ENCODE measurements around the gene ERN1.

GRCh38 chr17:64091571-64091970, 38.4 kb downstream of the ERN1 start:
- TF ChIP-seq CTCF (conservative IDR thresholded peaks at IDR 0.05; ENCODE audit: low read length) (no peak), EZH2phosphoT487 (IDR thresholded peaks at IDR 0.05; ENCODE audit: borderline replicate concordance) (no peak)
